Activated T-cell treated with anti-CD3 and anti-CD28 coated beads, Interleukin-2, amount 50 U/mL, for 4 hours (primary cell): Measurements from ENCODE around the gene MRPL2. TPM values are rescaled to one million over a fixed set of nuclear protein-coding genes. Genes with fewer than 3 reads are reported as not detected.

Source experiments
- ATAC-seq, 2 donors: fragments of 200-7000 bp; cut with Tn5 transposase; one replicate each; pipeline ENCODE4 v1.10.0; 2021
- DNase-seq: peaks from one replicate; pipeline ENCODE4 v3.0.0-alpha.2; 2020
- H3K27me3 Mint-ChIP-seq: one replicate; pipeline ENCODE4 v1.8.0; 2021; ENCODE audit warnings: low read depth, mixed read lengths
- H3K36me3 Mint-ChIP-seq: one replicate; pipeline ENCODE4 v1.8.0; 2022; ENCODE audit warnings: mixed read lengths; ENCODE audit not compliant: insufficient read depth
- H3K4me1 Mint-ChIP-seq: one replicate; pipeline ENCODE4 v1.8.0; 2021; ENCODE audit warnings: low read depth, mixed read lengths
- H3K4me3 Mint-ChIP-seq: one replicate; pipeline ENCODE4 v1.8.0; 2021; ENCODE audit warnings: mild to moderate bottlenecking, moderate library complexity, mixed read lengths
- H3K9me3 Mint-ChIP-seq: one replicate; pipeline ENCODE4 v1.8.0; 2021; ENCODE audit warnings: mixed read lengths
- total RNA-seq, 3 donors: library from RNA; stranded (reverse); gene quantifications; one replicate each; pipeline ENCODE4 v1.2.1, GENCODE V29; 2021

The MRPL2 gene
- total RNA-seq, 3 donors from 2014 or later: 93.3 to 120 (median 115) TPM

- H3K4me3 Mint-ChIP-seq: peak overlapping the region; percentile 57
- H3K27me3 Mint-ChIP-seq: no peaks in the 10 kb centered on the region
- DNase-seq (no peak), ATAC-seq (no peak)
- H3K36me3 Mint-ChIP-seq: peaks cover 19% of the 10 kb centered on the region
- H3K4me1 Mint-ChIP-seq: peaks cover 40% of the 10 kb centered on the region
- H3K9me3 Mint-ChIP-seq: no peaks in the 10 kb centered on the region
These were observed 48.0 kb downstream of the MRPL2 start for GRCh38 chr6:43011207-43011606.

GRCh38 chr6:43009124-43009523, 50.1 kb downstream of the MRPL2 start:
- Mint-ChIP-seq H3K27me3 (no peaks in the 10 kb centered on the region), H3K4me1 (peaks cover 24% of the 10 kb centered on the region), H3K4me3 (no peak overlapping the region), H3K36me3 (peaks cover 21% of the 10 kb centered on the region), H3K9me3 (no peaks in the 10 kb centered on the region)
- DNase-seq (peak; percentile 31), ATAC-seq (no peak)

GRCh38 chr6:43007126-43007525, 52.1 kb downstream of the MRPL2 start:
- ATAC-seq (no peak), DNase-seq (no peak)
- Mint-ChIP-seq H3K4me3 (no peak overlapping the region), H3K36me3 (peaks cover 21% of the 10 kb centered on the region), H3K27me3 (no peaks in the 10 kb centered on the region), H3K9me3 (no peaks in the 10 kb centered on the region), H3K4me1 (peaks cover 6% of the 10 kb centered on the region)

- Mint-ChIP-seq H3K4me1 (no peaks in the 10 kb centered on the region), H3K27me3 (no peaks in the 10 kb centered on the region), H3K9me3 (no peaks in the 10 kb centered on the region), H3K36me3 (peaks cover 16% of the 10 kb centered on the region), H3K4me3 (no peak overlapping the region)
- ATAC-seq (no peak), DNase-seq (no peak)
These were observed 53.0 kb downstream of the MRPL2 start for GRCh38 chr6:43006251-43006650.

- Mint-ChIP-seq H3K36me3 (peaks cover 14% of the 10 kb centered on the region), H3K4me3 (no peak overlapping the region)
- no peak for ATAC-seq
These were observed 53.4 kb downstream of the MRPL2 start for GRCh38 chr6:43005844-43006243.

More at GRCh38 chr6:43005844-43006243, 53.4 kb downstream of the MRPL2 start:
- no peaks in the 10 kb centered on the region for H3K4me1 Mint-ChIP-seq
- H3K27me3 Mint-ChIP-seq: no peaks in the 10 kb centered on the region
- H3K9me3 Mint-ChIP-seq: no peaks in the 10 kb centered on the region
- DNase-seq: no peak

Other genes starting within 250 kb of the MRPL2 start
- 100 to 1,000 TPM; 262 to 307 (median 280) TPM for gene RPL7L1, start 179.8 kb downstream of the MRPL2 start, total RNA-seq
- not detected for gene PTCRA, start 143.4 kb downstream of the MRPL2 start, total RNA-seq
- 10 to 100 TPM; 41.9 to 46.6 (median 42.4) TPM for gene CNPY3, start 130.0 kb downstream of the MRPL2 start, total RNA-seq
- under 1 TPM; 0.20 to 0.71 (median 0.69) TPM for gene GNMT, start 98.7 kb downstream of the MRPL2 start, total RNA-seq
- gene PEX6, start 80.3 kb downstream of the MRPL2 start, total RNA-seq: 10 to 100 TPM in 2 of 3 donors, 1 to 10 TPM in 1; 4.2 to 13.2 (median 10.9) TPM
- gene PPP2R5D, start 74.9 kb downstream of the MRPL2 start, total RNA-seq: 10 to 100 TPM; 32.8 to 37.0 (median 32.9) TPM
- gene MEA1, start 45.5 kb downstream of the MRPL2 start, total RNA-seq: 10 to 100 TPM; 95.7 to 98.6 (median 96.8) TPM
- gene KLHDC3, start 45.2 kb downstream of the MRPL2 start, total RNA-seq: 10 to 100 TPM; 51.9 to 55.8 (median 52.2) TPM
- 100 to 1,000 TPM in 2 of 3 donors, 10 to 100 TPM in 1; 98.1 to 103 (median 100) TPM for gene RRP36, start 37.8 kb downstream of the MRPL2 start, total RNA-seq
- gene CUL7, start 5.6 kb downstream of the MRPL2 start, total RNA-seq: 10 to 100 TPM; 13.2 to 15.0 (median 13.3) TPM
- gene KLC4, start 197 bp upstream of the MRPL2 start, total RNA-seq: 1 to 10 TPM; 5.4 to 9.1 (median 7.4) TPM
- gene PTK7, start 16.9 kb upstream of the MRPL2 start, total RNA-seq: 1 to 10 TPM; 1.3 to 4.3 (median 1.9) TPM
- 10 to 100 TPM; 72.0 to 80.1 (median 72.8) TPM for gene SRF, start 111.8 kb upstream of the MRPL2 start, total RNA-seq
- gene CUL9, start 122.8 kb upstream of the MRPL2 start, total RNA-seq: 10 to 100 TPM; 29.5 to 32.3 (median 30.4) TPM
- 10 to 100 TPM; 27.5 to 52.1 (median 51.0) TPM for gene DNPH1, start 170.0 kb upstream of the MRPL2 start, total RNA-seq
- gene TTBK1, start 184.0 kb upstream of the MRPL2 start, total RNA-seq: under 1 TPM; 0.20 to 0.38 (median 0.21) TPM
- not detected for gene SLC22A7, start 238.8 kb upstream of the MRPL2 start, total RNA-seq
- under 1 TPM in 1 of 3 donors, not detected in 2; 0.52 TPM for gene CRIP3, start 249.4 kb upstream of the MRPL2 start, total RNA-seq